ENCODE results near the gene IL10RA. TPM values are rescaled to one million over a fixed set of nuclear protein-coding genes. Genes with fewer than 3 reads are reported as not detected.
A peak's percentile ranks its signal among the peaks of the same experiment; 100 is the strongest.

IL10RA gene
- total RNA-seq, 1 donor from 2014 or later = not detected

DNA sequence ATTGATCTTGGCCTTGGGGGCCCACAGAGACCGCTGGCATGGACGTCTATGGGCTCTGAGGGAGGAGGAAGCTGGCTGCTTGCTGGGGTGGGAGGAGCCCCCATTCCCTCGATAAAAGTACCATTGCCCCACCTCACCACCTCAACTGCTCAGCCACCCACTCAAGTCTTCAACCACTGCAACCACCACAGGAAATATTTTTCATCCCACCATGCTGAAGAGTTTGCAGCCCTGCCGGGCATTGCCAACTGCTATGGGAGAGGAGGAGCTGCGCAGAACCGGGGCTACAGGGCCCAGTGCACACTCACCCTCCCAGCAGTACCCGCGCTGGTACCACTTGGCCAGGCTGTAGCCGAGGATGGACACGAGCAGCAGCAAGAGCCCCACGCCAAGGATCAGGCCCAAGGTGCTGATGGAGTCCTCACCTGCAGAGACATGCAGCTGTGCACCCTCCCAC, 29.2 kb downstream of the IL10RA start:
- FAIRE-seq (no peak), DNase-seq (ENCODE audit: low read depth) (no peak)
- Histone ChIP-seq H3K4me3 (ENCODE audit: low read depth, low read length) (no peak overlapping the region), H3K27me3 (ENCODE audit: control insufficient read depth, insufficient read depth, low read length) (peaks cover 2% of the 10 kb centered on the region), H3K36me3 (ENCODE audit: control insufficient read depth, insufficient read depth, low read length) (no peaks in the 10 kb centered on the region)
- TF ChIP-seq, protein P1, sequence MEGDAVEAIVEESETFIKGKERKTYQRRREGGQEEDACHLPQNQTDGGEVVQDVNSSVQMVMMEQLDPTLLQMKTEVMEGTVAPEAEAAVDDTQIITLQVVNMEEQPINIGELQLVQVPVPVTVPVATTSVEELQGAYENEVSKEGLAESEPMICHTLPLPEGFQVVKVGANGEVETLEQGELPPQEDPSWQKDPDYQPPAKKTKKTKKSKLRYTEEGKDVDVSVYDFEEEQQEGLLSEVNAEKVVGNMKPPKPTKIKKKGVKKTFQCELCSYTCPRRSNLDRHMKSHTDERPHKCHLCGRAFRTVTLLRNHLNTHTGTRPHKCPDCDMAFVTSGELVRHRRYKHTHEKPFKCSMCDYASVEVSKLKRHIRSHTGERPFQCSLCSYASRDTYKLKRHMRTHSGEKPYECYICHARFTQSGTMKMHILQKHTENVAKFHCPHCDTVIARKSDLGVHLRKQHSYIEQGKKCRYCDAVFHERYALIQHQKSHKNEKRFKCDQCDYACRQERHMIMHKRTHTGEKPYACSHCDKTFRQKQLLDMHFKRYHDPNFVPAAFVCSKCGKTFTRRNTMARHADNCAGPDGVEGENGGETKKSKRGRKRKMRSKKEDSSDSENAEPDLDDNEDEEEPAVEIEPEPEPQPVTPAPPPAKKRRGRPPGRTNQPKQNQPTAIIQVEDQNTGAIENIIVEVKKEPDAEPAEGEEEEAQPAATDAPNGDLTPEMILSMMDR (IDR thresholded peaks at IDR 0.05; ENCODE audit: insufficient read depth, low read length, severe bottlenecking) = no peak

DNA sequence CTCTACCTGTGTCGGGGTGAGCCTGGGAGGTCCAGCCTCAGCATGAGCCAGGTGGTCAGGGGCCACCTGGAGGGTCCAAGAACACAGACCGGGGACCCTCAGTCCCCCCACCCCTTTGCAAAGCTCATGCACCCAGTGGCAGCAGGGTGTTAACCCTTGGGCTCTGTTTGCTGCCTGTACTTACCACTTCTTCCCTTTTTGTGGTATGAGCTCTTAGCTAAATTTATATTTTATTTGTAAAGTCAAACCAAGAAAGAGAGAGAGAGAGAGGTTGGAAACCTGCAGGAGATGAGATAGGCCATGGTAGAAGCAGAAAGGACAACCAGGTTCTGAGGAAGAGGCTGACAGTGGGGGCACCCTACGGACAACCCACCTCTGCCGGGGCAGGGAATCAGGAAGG, 29.9 kb downstream of the IL10RA start:
- no peak for DNase-seq (ENCODE audit: low read depth)
- peaks cover 2% of the 10 kb centered on the region for H3K27me3 ChIP-seq (ENCODE audit: control insufficient read depth, insufficient read depth, low read length)
- FAIRE-seq = no peak
- H3K36me3 ChIP-seq (ENCODE audit: control insufficient read depth, insufficient read depth, low read length) = no peaks in the 10 kb centered on the region
- no peak overlapping the region for H3K4me3 ChIP-seq (ENCODE audit: low read depth, low read length)
- TF ChIP-seq, protein P1 (IDR thresholded peaks at IDR 0.05; ENCODE audit: insufficient read depth, low read length, severe bottlenecking) = no peak

DNA sequence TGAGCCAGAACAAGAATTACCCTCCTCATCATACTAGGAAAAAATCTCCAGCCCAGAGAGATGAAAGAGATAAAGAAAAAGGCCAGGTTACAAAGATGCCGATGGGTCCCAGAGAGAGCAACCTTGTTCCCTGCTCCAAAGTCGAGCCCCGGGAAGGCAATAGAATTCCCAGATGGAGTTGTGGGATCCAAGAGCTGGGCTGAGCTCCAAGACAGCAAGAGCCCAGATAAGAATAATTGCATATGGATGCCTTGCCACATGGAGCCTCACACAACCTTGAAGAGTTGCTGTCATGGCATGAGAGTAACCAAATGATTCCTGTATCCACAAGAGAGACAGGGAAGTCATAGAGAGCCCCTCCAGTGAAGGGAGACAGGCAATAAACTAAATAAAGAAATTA, 30.9 kb downstream of the IL10RA start:
- TF ChIP-seq, protein P1 (IDR thresholded peaks at IDR 0.05; ENCODE audit: insufficient read depth, low read length, severe bottlenecking) = no peak
- H3K4me3 ChIP-seq (ENCODE audit: low read depth, low read length) = no peak overlapping the region
- no peak for FAIRE-seq
- no peak for DNase-seq (ENCODE audit: low read depth)
- no peaks in the 10 kb centered on the region for H3K36me3 ChIP-seq (ENCODE audit: control insufficient read depth, insufficient read depth, low read length)
- peaks cover 2% of the 10 kb centered on the region for H3K27me3 ChIP-seq (ENCODE audit: control insufficient read depth, insufficient read depth, low read length)

DNA sequence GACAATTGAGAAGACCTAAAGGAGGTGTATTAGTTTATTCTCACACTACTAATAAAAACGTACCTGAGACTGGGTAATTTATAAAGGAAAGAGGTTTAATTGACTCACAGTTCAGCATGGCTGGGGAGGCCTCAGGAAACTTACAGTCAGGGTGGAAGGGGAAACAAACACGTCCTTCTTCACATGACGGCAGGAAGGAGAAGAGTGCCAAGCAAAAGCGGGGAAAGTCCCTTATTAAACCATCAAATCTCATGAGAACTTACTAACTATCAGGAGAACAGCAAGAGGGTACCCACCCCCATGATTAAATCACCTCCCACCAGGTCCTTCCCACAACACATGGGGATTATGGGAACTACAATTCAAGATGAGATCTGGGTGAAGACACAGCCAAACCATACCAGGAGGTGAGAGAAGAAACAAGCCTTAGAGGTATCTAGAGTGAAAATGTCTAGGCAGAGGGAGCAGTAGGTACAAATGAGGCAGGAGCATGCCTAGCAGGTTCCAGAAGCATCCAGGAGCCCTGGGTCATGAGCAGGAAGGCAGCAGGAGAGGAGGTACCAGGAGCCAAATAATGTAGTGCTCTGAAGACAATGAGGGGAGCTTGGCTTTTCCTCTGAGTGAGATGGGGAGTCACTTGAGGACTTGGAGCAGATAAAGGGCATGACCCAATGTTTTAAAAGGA, 31.6 kb downstream of the IL10RA start:
- TF ChIP-seq, protein P1 (IDR thresholded peaks at IDR 0.05; ENCODE audit: insufficient read depth, low read length, severe bottlenecking) = no peak
- DNase-seq (ENCODE audit: low read depth) = no peak
- Histone ChIP-seq H3K36me3 (ENCODE audit: control insufficient read depth, insufficient read depth, low read length) (no peaks in the 10 kb centered on the region), H3K27me3 (ENCODE audit: control insufficient read depth, insufficient read depth, low read length) (peaks cover 2% of the 10 kb centered on the region), H3K4me3 (ENCODE audit: low read depth, low read length) (no peak overlapping the region)
- no peak for FAIRE-seq

DNA sequence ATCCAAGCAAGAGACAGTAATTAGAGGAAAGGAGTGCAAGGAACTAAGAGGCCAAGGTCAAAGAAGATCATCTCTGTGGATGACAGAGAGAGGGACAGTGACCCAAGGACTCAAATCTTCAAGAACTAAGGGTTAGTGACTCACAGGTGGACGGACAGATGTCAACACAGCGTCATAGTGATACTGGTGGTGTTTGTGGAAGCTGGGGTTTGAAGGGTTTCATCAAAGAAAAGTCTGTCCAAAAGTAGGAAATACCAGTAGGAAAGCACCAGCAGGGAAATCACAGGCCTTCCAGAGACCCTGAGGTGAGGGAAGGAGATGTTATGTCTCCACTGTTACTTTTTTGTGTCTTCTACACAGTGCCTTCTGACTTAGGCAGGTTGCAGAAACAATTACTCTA, 32.2 kb downstream of the IL10RA start:
- FAIRE-seq (peak; percentile 89), DNase-seq (ENCODE audit: low read depth) (no peak)
- H3K4me3 ChIP-seq (ENCODE audit: low read depth, low read length) = no peak overlapping the region
- H3K27me3 ChIP-seq (ENCODE audit: control insufficient read depth, insufficient read depth, low read length) = peaks cover 2% of the 10 kb centered on the region
- H3K36me3 ChIP-seq (ENCODE audit: control insufficient read depth, insufficient read depth, low read length) = no peaks in the 10 kb centered on the region
- TF ChIP-seq, protein P1 (IDR thresholded peaks at IDR 0.05; ENCODE audit: insufficient read depth, low read length, severe bottlenecking) = no peak

DNA sequence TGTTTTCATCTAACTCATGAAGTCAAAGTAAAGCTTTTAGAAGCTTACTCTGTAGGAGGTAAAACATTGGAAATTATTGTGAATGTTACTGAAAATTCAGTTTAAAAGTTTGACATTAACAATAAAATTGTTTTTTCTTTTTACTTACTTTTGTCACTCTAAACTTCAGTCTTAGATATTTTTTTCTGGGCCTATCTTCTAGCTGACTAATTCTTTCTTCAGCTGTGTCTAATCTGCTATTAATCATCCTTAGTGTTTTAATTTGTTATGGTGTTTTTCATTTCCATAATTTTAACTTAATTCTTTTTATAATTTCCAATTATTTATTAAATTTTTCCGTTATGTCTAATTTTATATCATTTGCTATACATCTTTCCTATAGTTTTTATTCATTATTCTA, 35.0 kb downstream of the IL10RA start:
- Histone ChIP-seq H3K27me3 (ENCODE audit: control insufficient read depth, insufficient read depth, low read length) (peaks cover 2% of the 10 kb centered on the region), H3K4me3 (ENCODE audit: low read depth, low read length) (no peak overlapping the region), H3K36me3 (ENCODE audit: control insufficient read depth, insufficient read depth, low read length) (no peaks in the 10 kb centered on the region)
- DNase-seq (ENCODE audit: low read depth) (no peak), FAIRE-seq (no peak)
- TF ChIP-seq, protein P1 (IDR thresholded peaks at IDR 0.05; ENCODE audit: insufficient read depth, low read length, severe bottlenecking) = no peak

Measured in bronchial epithelial cell (primary cell).